IMR-90 (cell line): ENCODE data around the gene KRT16. TPM values are rescaled to one million over a fixed set of nuclear protein-coding genes. Genes with fewer than 3 reads are reported as not detected.

ENCODE experiments used
- ATAC-seq: fragments of 200-7000 bp; cut with Tn5 transposase; 2 replicates; pipeline ENCODE4 v1.9.1; 2020; ENCODE audit warnings: low read depth, mild to moderate bottlenecking, moderate library complexity
- BruUV-seq: library from RNA; stranded (reverse); fragments of 400-500 nt; replicated peaks from 2 replicates; lab custom pipeline; 2021; lab: Mats Ljungman, UMichigan
- CTCF ChIA-PET: fragments of 300-600 bp; formaldehyde crosslinking; extraction: SDS; loops from one replicate; lab custom pipeline; 2021; ENCODE audit warnings: antibody characterized with exemption; lab: Yijun Ruan, JAX
- POLR2A ChIA-PET: fragments of 300-600 bp; sonication (Branson Sonifier 250); formaldehyde crosslinking; loops from one replicate; lab custom pipeline; 2022; ENCODE audit warnings: antibody characterized with exemption; ENCODE audit not compliant: unreplicated experiment; lab: Charles Lee
- DNase-seq: peaks from one replicate; pipeline ENCODE4 v3.0.0; 2013
- H2AFZ ChIP-seq: replicated peaks from 2 replicates; pipeline ENCODE3; 2013; ENCODE audit warnings: low read length, mild to moderate bottlenecking; ENCODE audit not compliant: poor library complexity
- H2AK5ac ChIP-seq: 2 replicates; pipeline ENCODE4 v1.6.1; 2013; ENCODE audit warnings: low read depth, low read length, inconsistent platforms
- H2AK9ac ChIP-seq: replicated peaks from 2 replicates; pipeline ENCODE3; 2013; ENCODE audit warnings: mild to moderate bottlenecking, low read depth, low read length, moderate library complexity; ENCODE audit not compliant: poor library complexity
- H2BK120ac ChIP-seq: 2 replicates; pipeline ENCODE4 v1.6.1; 2013; ENCODE audit warnings: low read depth, low read length, inconsistent platforms
- H2BK15ac ChIP-seq: 3 replicates; pipeline ENCODE4 v1.6.1; 2013; ENCODE audit warnings: low read depth, low read length, inconsistent platforms
- H2BK20ac ChIP-seq: 2 replicates; pipeline ENCODE4 v1.6.1; 2013; ENCODE audit warnings: low read depth, mild to moderate bottlenecking, inconsistent platforms, low read length, moderate library complexity
- H2BK5ac ChIP-seq: 2 replicates; pipeline ENCODE4 v1.6.1; 2013; ENCODE audit warnings: mild to moderate bottlenecking, low read depth, low read length, inconsistent platforms; ENCODE audit not compliant: poor library complexity, severe bottlenecking
- H3K14ac ChIP-seq: replicated peaks from 2 replicates; pipeline ENCODE4 v1.6.1; 2013; ENCODE audit warnings: low read depth, low read length, inconsistent platforms
- H3K18ac ChIP-seq: 2 replicates; pipeline ENCODE4 v1.6.1; 2013; ENCODE audit warnings: low read depth, low read length, control low read depth
- H3K23ac ChIP-seq: 2 replicates; pipeline ENCODE4 v1.6.1; 2013; ENCODE audit warnings: low read depth, low read length, inconsistent platforms
- H3K27ac ChIP-seq: 2 replicates; pipeline ENCODE4 v1.5.1; 2013; ENCODE audit warnings: mild to moderate bottlenecking, control low read depth, low read length; ENCODE audit not compliant: insufficient read depth
- H3K27me3 ChIP-seq: 2 replicates; pipeline ENCODE4 v1.6.1; 2013; ENCODE audit warnings: low read length; ENCODE audit not compliant: control insufficient read depth, insufficient read depth
- H3K36me3 ChIP-seq: 2 replicates; pipeline ENCODE4 v1.6.1; 2013; ENCODE audit warnings: low read length, mixed read lengths; ENCODE audit not compliant: control insufficient read depth, insufficient read depth
- H3K4ac ChIP-seq: 2 replicates; pipeline ENCODE4 v1.6.1; 2013; ENCODE audit warnings: low read depth, low read length, inconsistent platforms
- H3K4me1 ChIP-seq: 2 replicates; pipeline ENCODE4 v1.6.1; 2013; ENCODE audit warnings: low read length, mixed read lengths; ENCODE audit not compliant: control insufficient read depth, insufficient read depth
- H3K4me2 ChIP-seq: 2 replicates; pipeline ENCODE4 v1.6.1; 2013; ENCODE audit warnings: low read depth, mild to moderate bottlenecking, control low read depth, low read length, moderate library complexity
- H3K4me3 ChIP-seq: 2 replicates; pipeline ENCODE4 v1.5.1; 2013; ENCODE audit warnings: low read depth, mild to moderate bottlenecking, control low read depth, low read length, moderate library complexity; ENCODE audit not compliant: insufficient read depth
- H3K56ac ChIP-seq: 2 replicates; pipeline ENCODE4 v1.6.1; 2013; ENCODE audit warnings: low read length, inconsistent platforms; ENCODE audit not compliant: insufficient read depth; ENCODE audit errors: extremely low read depth
- H3K79me1 ChIP-seq, 2 experiments: 2 replicates each; pipeline ENCODE4 v1.6.1; 2013; ENCODE audit warnings: low read length in 2 of 2, inconsistent platforms in 1 of 2, low read depth in 1 of 2
- H3K9ac ChIP-seq: 2 replicates; pipeline ENCODE4 v1.6.1; 2013; ENCODE audit warnings: low read depth, low read length, control low read depth
- H3K9me1 ChIP-seq: 2 replicates; pipeline ENCODE4 v1.6.1; 2013; ENCODE audit warnings: low read length, inconsistent platforms; ENCODE audit not compliant: insufficient read depth
- H3K9me3 ChIP-seq: 2 replicates; pipeline ENCODE4 v1.6.1; 2013; ENCODE audit warnings: low read length; ENCODE audit not compliant: control insufficient read depth, insufficient read depth
- H4K20me1 ChIP-seq: 2 replicates; pipeline ENCODE4 v1.6.1; 2013; ENCODE audit warnings: low read length, inconsistent platforms; ENCODE audit not compliant: insufficient read depth
- H4K5ac ChIP-seq: 2 replicates; pipeline ENCODE4 v1.6.1; 2013; ENCODE audit warnings: mild to moderate bottlenecking, low read depth, low read length, control low read depth
- H4K8ac ChIP-seq, 2 experiments: 2 replicates each; pipeline ENCODE4 v1.6.1; 2013; ENCODE audit warnings: low read depth in 2 of 2, low read length in 2 of 2, control low read depth in 1 of 2, inconsistent platforms in 1 of 2
- H4K91ac ChIP-seq: 2 replicates; pipeline ENCODE4 v1.6.1; 2013; ENCODE audit warnings: low read depth, low read length, inconsistent platforms; ENCODE audit not compliant: insufficient read depth
- BHLHE40 ChIP-seq: fragments of 150-350 bp; IDR thresholded peaks from 2 replicates; pipeline ENCODE4 v1.6.1; 2016; ENCODE audit warnings: mild to moderate bottlenecking, low read depth, low read length
- CHD1 ChIP-seq: IDR thresholded peaks from 2 replicates; pipeline ENCODE4 v1.6.1; 2012; ENCODE audit warnings: low read depth, low read length, improper control_type of control experiment
- FOS ChIP-seq: fragments of 150-350 bp; IDR thresholded peaks from 2 replicates; pipeline ENCODE4 v1.6.1; 2016; ENCODE audit warnings: low read depth, low read length
- MAFK ChIP-seq: IDR thresholded peaks from 2 replicates; pipeline ENCODE4 v1.6.1; 2012; ENCODE audit warnings: low read depth, low read length, improper control_type of control experiment
- MAZ ChIP-seq: IDR thresholded peaks from 2 replicates; pipeline ENCODE4 v1.6.1; 2012; ENCODE audit warnings: low read depth, mild to moderate bottlenecking, low read length, improper control_type of control experiment, moderate library complexity, borderline replicate concordance
- MXI1 ChIP-seq: IDR thresholded peaks from 2 replicates; pipeline ENCODE4 v1.6.1; 2012; ENCODE audit warnings: low read depth, mild to moderate bottlenecking, low read length, moderate library complexity, borderline replicate concordance
- NFE2L2 ChIP-seq: fragments of 150-350 bp; IDR thresholded peaks from 2 replicates; pipeline ENCODE4 v1.6.1; 2016; ENCODE audit warnings: low read depth, mild to moderate bottlenecking, low read length
- POLR2A ChIP-seq: IDR thresholded peaks from 2 replicates; pipeline ENCODE4 v1.6.1; 2012; ENCODE audit warnings: mild to moderate bottlenecking, low read depth, low read length
- RAD21 ChIP-seq: IDR thresholded peaks from 2 replicates; pipeline ENCODE4 v1.6.1; 2012; ENCODE audit warnings: low read length, improper control_type of control experiment
- RFX5 ChIP-seq: IDR thresholded peaks from 2 replicates; pipeline ENCODE4 v1.8.0; 2012; ENCODE audit warnings: low read depth, mild to moderate bottlenecking, low read length, moderate library complexity
- SMC3 ChIP-seq: fragments of 150-350 bp; IDR thresholded peaks from 2 replicates; pipeline ENCODE4 v1.6.1; 2016; ENCODE audit warnings: low read depth, mild to moderate bottlenecking, antibody characterized with exemption, low read length, moderate library complexity
- WGBS, 2 experiments: methylation state at CpG; one replicate each; pipeline versions ENCODE4 v1.1.5 to v1.1.7; 2013; ENCODE audit warnings: missing lambda C conversion rate in 2 of 2; ENCODE audit not compliant: insufficient read length in 1 of 2; ENCODE audit errors: extremely low coverage in 2 of 2; 5-methylcytosine and 5-hydroxymethylcytosine counted together
- dilution Hi-C: fragments of 300-500 bp; cut with HindIII; formaldehyde crosslinking; loops from one replicate; pipeline ENCODE4 v1.14.3; 2018; ENCODE audit warnings: low sequenced_read_pairs; ENCODE audit not compliant: unreplicated experiment
- in situ Hi-C: fragments of 300-500 bp; cut with MboI; formaldehyde crosslinking; loops from 3 replicates; pipeline ENCODE4 v1.14.3; 2019; ENCODE audit warnings: low sequenced_read_pairs, inconsistent platforms, mixed read lengths
- intact Hi-C: fragments of 100-400 bp; cut with micrococcal nuclease; formaldehyde crosslinking; loops from 2 replicates; pipeline ENCODE4 v1.10.0; 2022
- polyA plus RNA-seq, 3 experiments: library from polyadenylated mRNA; depleted of rRNA; stranded (reverse); fragments of >200 nt; gene quantifications; 2 replicates each; pipeline ENCODE4 v1.2.3, GENCODE V29; 2012; ENCODE audit warnings: low replicate concordance in 1 of 3
- total RNA-seq: library from RNA; depleted of rRNA; stranded (reverse); fragments of >200 nt; gene quantifications from 2 replicates; pipeline ENCODE4 v1.2.3, GENCODE V29; 2012
- TF ChIP-seq, protein P1 (sequence below): fragments of 150-350 bp; IDR thresholded peaks from 2 replicates; pipeline ENCODE4 v1.6.1; 2017; ENCODE audit warnings: mild to moderate bottlenecking, antibody characterized with exemption, low read length, low read depth
- TF ChIP-seq, protein P2 (sequence below): fragments of 150-350 bp; IDR thresholded peaks from 2 replicates; pipeline ENCODE4 v1.6.1; 2016; ENCODE audit warnings: low read depth, mild to moderate bottlenecking, low read length, moderate library complexity, borderline replicate concordance
- TF ChIP-seq, protein P3 (sequence below): conservative IDR thresholded peaks from 2 replicates; pipeline ENCODE4 v1.5.1; 2012; ENCODE audit warnings: mild to moderate bottlenecking, low read depth, low read length, improper control_type of control experiment

Gene KRT16
- total and polyA plus RNA-seq, 2 of the 4 experiments (the other 2 are of a cell fraction), result not detected

DNA sequence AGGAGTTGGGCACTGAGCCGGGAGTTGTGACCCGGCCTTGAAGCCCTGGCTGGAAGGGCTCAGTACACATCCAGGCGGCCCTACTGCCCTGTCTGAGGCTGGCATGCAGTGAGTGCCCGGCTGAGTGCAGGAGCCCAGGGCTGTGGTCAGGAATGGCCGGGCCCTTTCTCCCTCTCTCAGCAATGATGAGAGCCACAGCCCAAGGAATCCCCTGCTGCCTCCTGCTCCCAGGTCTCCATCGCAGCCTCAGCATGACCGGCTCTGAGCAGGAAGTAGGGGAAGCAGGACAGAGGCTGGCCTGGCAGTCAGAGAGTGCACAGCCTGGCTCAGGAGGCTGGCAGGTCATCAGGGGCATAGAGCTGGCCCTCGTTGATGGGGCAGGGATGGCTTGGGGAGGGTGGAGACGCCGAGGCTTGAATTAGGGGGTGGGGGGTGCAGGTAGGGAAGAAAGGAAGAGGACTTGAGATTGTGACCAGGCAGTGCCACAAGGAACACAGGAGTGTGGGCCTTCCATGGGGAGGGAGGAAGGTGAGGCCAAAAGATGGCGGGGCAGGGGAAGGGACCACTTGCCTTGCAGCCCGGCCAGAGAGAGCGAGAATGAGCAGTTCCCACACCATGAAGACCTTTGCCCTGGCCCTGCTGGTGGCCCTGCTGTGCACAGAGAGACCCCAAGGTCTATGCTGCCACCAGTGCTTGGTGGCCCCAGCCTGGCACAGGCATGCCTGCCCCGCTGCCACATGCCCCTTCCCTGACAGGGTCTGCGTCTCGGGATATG, 43.9 kb upstream of the KRT16 start:
- Histone ChIP-seq H2AK9ac (no peak overlapping the region), H2AFZ (peak overlapping the region; percentile 63), H3K4me2 (no peak overlapping the region), H4K5ac (no peak overlapping the region), H4K20me1 (no peaks in the 10 kb centered on the region), H4K8ac (no peak overlapping the region), H2BK20ac (no peak overlapping the region), H3K14ac (no peak overlapping the region), H3K9ac (no peak overlapping the region), H3K23ac (no peak overlapping the region), H2BK120ac (no peak overlapping the region), H3K4me1 (no peaks in the 10 kb centered on the region), H4K91ac (no peak overlapping the region; the same call in 1 of the 2 replicates), H3K9me1 (peaks cover 5% of the 10 kb centered on the region), H3K79me1 (no peaks in the 10 kb centered on the region), H3K27me3 (peaks cover 3% of the 10 kb centered on the region; the same call in 1 of the 2 replicates), H2BK5ac (no peak overlapping the region), H3K56ac (no peak overlapping the region), H2AK5ac (no peak overlapping the region; the same call in 1 of the 2 replicates), H3K36me3 (no peaks in the 10 kb centered on the region), H3K4ac (no peak overlapping the region), H3K27ac (no peak overlapping the region), H3K18ac (no peak overlapping the region), H2BK15ac (no peak overlapping the region), H3K9me3 (no peaks in the 10 kb centered on the region), H3K4me3 (no peak overlapping the region)
- ChIA-PET CTCF (no interaction called here), POLR2A (no interaction called here)
- BruUV-seq, result no TSS peak
- ATAC-seq (no peak), DNase-seq (no peak)
- dilution Hi-C loops (no loop called here), in situ Hi-C loops (loop anchor here (25.0 kb wide), 1 partner anchor 1294 kb away; the partner anchor contains the start of gene GJD3), intact Hi-C loops (no loop called here)
- 87% methylated on average over 9 of the region's 16 CpGs; no CpG with 5 or more reads in 1 of the 2 experiments for WGBS, 2 experiments
- TF ChIP-seq POLR2A, result no peak
- TF ChIP-seq SMC3, result no peak
- no peak for TF ChIP-seq NFE2L2
- TF ChIP-seq, protein P1, sequence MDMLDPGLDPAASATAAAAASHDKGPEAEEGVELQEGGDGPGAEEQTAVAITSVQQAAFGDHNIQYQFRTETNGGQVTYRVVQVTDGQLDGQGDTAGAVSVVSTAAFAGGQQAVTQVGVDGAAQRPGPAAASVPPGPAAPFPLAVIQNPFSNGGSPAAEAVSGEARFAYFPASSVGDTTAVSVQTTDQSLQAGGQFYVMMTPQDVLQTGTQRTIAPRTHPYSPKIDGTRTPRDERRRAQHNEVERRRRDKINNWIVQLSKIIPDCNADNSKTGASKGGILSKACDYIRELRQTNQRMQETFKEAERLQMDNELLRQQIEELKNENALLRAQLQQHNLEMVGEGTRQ, result no peak
- no peak for TF ChIP-seq MAFK
- TF ChIP-seq, protein P2, sequence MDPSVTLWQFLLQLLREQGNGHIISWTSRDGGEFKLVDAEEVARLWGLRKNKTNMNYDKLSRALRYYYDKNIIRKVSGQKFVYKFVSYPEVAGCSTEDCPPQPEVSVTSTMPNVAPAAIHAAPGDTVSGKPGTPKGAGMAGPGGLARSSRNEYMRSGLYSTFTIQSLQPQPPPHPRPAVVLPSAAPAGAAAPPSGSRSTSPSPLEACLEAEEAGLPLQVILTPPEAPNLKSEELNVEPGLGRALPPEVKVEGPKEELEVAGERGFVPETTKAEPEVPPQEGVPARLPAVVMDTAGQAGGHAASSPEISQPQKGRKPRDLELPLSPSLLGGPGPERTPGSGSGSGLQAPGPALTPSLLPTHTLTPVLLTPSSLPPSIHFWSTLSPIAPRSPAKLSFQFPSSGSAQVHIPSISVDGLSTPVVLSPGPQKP, result no peak
- no peak for TF ChIP-seq MAZ
- no peak for TF ChIP-seq MXI1
- TF ChIP-seq, protein P3, sequence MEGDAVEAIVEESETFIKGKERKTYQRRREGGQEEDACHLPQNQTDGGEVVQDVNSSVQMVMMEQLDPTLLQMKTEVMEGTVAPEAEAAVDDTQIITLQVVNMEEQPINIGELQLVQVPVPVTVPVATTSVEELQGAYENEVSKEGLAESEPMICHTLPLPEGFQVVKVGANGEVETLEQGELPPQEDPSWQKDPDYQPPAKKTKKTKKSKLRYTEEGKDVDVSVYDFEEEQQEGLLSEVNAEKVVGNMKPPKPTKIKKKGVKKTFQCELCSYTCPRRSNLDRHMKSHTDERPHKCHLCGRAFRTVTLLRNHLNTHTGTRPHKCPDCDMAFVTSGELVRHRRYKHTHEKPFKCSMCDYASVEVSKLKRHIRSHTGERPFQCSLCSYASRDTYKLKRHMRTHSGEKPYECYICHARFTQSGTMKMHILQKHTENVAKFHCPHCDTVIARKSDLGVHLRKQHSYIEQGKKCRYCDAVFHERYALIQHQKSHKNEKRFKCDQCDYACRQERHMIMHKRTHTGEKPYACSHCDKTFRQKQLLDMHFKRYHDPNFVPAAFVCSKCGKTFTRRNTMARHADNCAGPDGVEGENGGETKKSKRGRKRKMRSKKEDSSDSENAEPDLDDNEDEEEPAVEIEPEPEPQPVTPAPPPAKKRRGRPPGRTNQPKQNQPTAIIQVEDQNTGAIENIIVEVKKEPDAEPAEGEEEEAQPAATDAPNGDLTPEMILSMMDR, result no peak
- TF ChIP-seq RFX5, result no peak
- TF ChIP-seq CHD1, result no peak
- TF ChIP-seq BHLHE40, result no peak
- TF ChIP-seq FOS, result no peak
- TF ChIP-seq RAD21, result no peak
